HepG2 (cell line): ENCODE measurements around the gene TPD52L2. TPM values are rescaled to one million over a fixed set of nuclear protein-coding genes. Genes with fewer than 3 reads are reported as not detected.

Source experiments
- ATAD3A ChIP-seq: sonication (generic); formaldehyde crosslinking; IDR thresholded peaks from 2 replicates; pipeline ENCODE4 v1.4.0; 2020; ENCODE audit warnings: missing genetic modification reagents
- CCDC6 ChIP-seq: sonication (generic); formaldehyde crosslinking; IDR thresholded peaks from 2 replicates; pipeline ENCODE4 v1.8.1; 2022; ENCODE audit warnings: mild to moderate bottlenecking, missing genetic modification reagents, moderate library complexity
- DBP ChIP-seq: sonication (generic); formaldehyde crosslinking; IDR thresholded peaks from 2 replicates; pipeline ENCODE4 v1.4.0; 2020; ENCODE audit warnings: missing genetic modification reagents; ENCODE audit errors: not compliant biosample characterization
- GFI1 ChIP-seq: sonication (generic); formaldehyde crosslinking; IDR thresholded peaks from 2 replicates; pipeline ENCODE4 v1.5.0; 2020; ENCODE audit warnings: missing genetic modification reagents, mild to moderate bottlenecking, borderline replicate concordance
- HOXA9 ChIP-seq: sonication (generic); formaldehyde crosslinking; IDR thresholded peaks from 2 replicates; pipeline ENCODE4 v1.8.1; 2022; ENCODE audit warnings: missing genetic modification reagents, mild to moderate bottlenecking, moderate library complexity, borderline replicate concordance
- KDM5B ChIP-seq: sonication (generic); formaldehyde crosslinking; IDR thresholded peaks from 2 replicates; pipeline ENCODE4 v1.4.0; 2020; ENCODE audit warnings: missing genetic modification reagents, mild to moderate bottlenecking, borderline replicate concordance
- MAF1 ChIP-seq: sonication (generic); formaldehyde crosslinking; IDR thresholded peaks from 2 replicates; pipeline ENCODE4 v1.5.0; 2020; ENCODE audit warnings: missing genetic modification reagents, borderline replicate concordance
- NFE2 ChIP-seq: sonication (generic); formaldehyde crosslinking; IDR thresholded peaks from 2 replicates; pipeline ENCODE4 v1.4.0; 2020; ENCODE audit warnings: missing genetic modification reagents
- SMYD3 ChIP-seq: sonication (generic); formaldehyde crosslinking; IDR thresholded peaks from 2 replicates; pipeline ENCODE4 v1.8.1; 2023; ENCODE audit warnings: mild to moderate bottlenecking, missing genetic modification reagents
- SNAPC4 ChIP-seq: sonication (generic); formaldehyde crosslinking; IDR thresholded peaks from 2 replicates; pipeline ENCODE4 v1.4.0; 2020; ENCODE audit warnings: mild to moderate bottlenecking, missing genetic modification reagents
- TBP ChIP-seq: sonication (generic); formaldehyde crosslinking; IDR thresholded peaks from 2 replicates; pipeline ENCODE4 v1.5.0; 2020; ENCODE audit warnings: missing genetic modification reagents
- ZFP37 ChIP-seq: sonication (generic); formaldehyde crosslinking; IDR thresholded peaks from 2 replicates; pipeline ENCODE4 v1.4.0; 2020; ENCODE audit warnings: missing genetic modification reagents, borderline replicate concordance
- ZFY ChIP-seq: sonication (generic); formaldehyde crosslinking; IDR thresholded peaks from 2 replicates; pipeline ENCODE4 v1.4.0; 2020; ENCODE audit warnings: missing genetic modification reagents
- ZNF383 ChIP-seq: sonication (generic); formaldehyde crosslinking; IDR thresholded peaks from 2 replicates; pipeline ENCODE4 v1.4.0; 2020; ENCODE audit warnings: missing genetic modification reagents, mild to moderate bottlenecking, borderline replicate concordance
- ZNF780A ChIP-seq: sonication (generic); formaldehyde crosslinking; IDR thresholded peaks from 2 replicates; pipeline ENCODE4 v1.8.0; 2022; ENCODE audit warnings: mild to moderate bottlenecking, missing genetic modification reagents, moderate library complexity
- polyA plus RNA-seq, 8 experiments: library from polyadenylated mRNA; depleted of rRNA in 3 of 8; stranded (reverse) in 7 of 8; unstranded in 1 of 8; fragments of >200 nt; fragmentation: Illumina TruSeq in 4 of 8; extraction: Trizol in 4 of 8; gene quantifications; 2 replicates each; pipeline versions ENCODE4 v1.2.1 to v1.2.3, GENCODE V29; 2011 to 2016; ENCODE audit warnings: low read depth in 4 of 8, missing spikeins in 1 of 8, mixed read lengths in 1 of 8; ENCODE audit not compliant: insufficient read depth in 1 of 8
- total RNA-seq, 5 experiments: library from RNA; depleted of rRNA; stranded (reverse); fragments of >200 nt; fragmentation: Illumina TruSeq; extraction: Trizol; gene quantifications; 2 replicates each; pipeline ENCODE4 v1.2.3, GENCODE V29; 2016; ENCODE audit warnings: low read depth in 1 of 5
- TF ChIP-seq, protein P1 (sequence below): IDR thresholded peaks from 2 replicates; pipeline ENCODE4 v1.4.0; 2020; ENCODE audit warnings: mild to moderate bottlenecking, missing genetic modification reagents

Gene TPD52L2
- total and polyA plus RNA-seq, 2 of the 13 experiments (the other 11 are each of a cell fraction or from before 2014, with no cell fraction given): 156 to 184 TPM

DNA sequence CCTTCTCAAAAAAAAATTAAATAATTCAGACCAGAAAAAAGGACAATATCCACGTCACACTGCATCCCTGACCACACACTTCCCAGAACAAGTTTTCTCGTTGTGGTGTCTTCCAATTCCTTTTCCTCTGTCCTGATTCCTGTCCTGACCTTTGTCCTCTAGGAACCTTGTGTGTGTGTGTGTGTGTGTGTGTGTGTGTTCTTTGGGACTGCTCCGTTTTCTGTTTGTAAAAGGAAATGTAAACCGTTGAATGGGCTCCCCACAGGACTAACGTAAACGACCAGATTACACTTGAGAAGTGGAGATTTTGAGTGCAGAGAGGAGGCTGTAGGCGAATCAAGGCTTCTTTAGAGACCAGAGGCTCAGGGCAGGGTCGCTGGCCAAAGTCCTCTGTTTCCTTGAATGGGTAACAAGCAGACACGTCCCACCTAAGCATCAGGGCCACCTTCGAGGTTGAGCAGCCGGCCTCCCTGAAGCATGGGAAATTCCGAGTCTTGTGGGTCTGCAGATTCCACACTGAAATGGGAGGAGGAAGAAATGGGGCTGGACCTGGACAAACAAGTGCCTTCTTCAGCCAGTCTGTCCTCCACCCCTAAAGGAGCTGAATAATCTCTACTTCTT is 41.3 kb upstream of the TPD52L2 start (continued):
- TF ChIP-seq SNAPC4 (CRISPR knock-in tag): no peak
- no peak for TF ChIP-seq ATAD3A
- TF ChIP-seq HOXA9: no peak
- TF ChIP-seq SMYD3 (CRISPR knock-in tag): no peak
- TF ChIP-seq, protein P1, sequence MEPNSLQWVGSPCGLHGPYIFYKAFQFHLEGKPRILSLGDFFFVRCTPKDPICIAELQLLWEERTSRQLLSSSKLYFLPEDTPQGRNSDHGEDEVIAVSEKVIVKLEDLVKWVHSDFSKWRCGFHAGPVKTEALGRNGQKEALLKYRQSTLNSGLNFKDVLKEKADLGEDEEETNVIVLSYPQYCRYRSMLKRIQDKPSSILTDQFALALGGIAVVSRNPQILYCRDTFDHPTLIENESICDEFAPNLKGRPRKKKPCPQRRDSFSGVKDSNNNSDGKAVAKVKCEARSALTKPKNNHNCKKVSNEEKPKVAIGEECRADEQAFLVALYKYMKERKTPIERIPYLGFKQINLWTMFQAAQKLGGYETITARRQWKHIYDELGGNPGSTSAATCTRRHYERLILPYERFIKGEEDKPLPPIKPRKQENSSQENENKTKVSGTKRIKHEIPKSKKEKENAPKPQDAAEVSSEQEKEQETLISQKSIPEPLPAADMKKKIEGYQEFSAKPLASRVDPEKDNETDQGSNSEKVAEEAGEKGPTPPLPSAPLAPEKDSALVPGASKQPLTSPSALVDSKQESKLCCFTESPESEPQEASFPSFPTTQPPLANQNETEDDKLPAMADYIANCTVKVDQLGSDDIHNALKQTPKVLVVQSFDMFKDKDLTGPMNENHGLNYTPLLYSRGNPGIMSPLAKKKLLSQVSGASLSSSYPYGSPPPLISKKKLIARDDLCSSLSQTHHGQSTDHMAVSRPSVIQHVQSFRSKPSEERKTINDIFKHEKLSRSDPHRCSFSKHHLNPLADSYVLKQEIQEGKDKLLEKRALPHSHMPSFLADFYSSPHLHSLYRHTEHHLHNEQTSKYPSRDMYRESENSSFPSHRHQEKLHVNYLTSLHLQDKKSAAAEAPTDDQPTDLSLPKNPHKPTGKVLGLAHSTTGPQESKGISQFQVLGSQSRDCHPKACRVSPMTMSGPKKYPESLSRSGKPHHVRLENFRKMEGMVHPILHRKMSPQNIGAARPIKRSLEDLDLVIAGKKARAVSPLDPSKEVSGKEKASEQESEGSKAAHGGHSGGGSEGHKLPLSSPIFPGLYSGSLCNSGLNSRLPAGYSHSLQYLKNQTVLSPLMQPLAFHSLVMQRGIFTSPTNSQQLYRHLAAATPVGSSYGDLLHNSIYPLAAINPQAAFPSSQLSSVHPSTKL: no peak
- no peak for TF ChIP-seq ZNF780A
- TF ChIP-seq KDM5B: no peak
- TF ChIP-seq ZNF383 (CRISPR knock-in tag): no peak
- no peak for TF ChIP-seq ZFY
- TF ChIP-seq ZFP37 (CRISPR knock-in tag): no peak
- TF ChIP-seq GFI1: 0 out of 2 replicates have a peak, but pooled peaks have one; percentile 21
- TF ChIP-seq TBP (CRISPR knock-in tag): no peak
- TF ChIP-seq DBP (CRISPR knock-in tag): no peak
- no peak for TF ChIP-seq MAF1
- TF ChIP-seq NFE2 (CRISPR knock-in tag): no peak
- no peak for TF ChIP-seq CCDC6 (CRISPR knock-in tag)
